ENCODE data around the gene STUM.

STUM gene

DNA sequence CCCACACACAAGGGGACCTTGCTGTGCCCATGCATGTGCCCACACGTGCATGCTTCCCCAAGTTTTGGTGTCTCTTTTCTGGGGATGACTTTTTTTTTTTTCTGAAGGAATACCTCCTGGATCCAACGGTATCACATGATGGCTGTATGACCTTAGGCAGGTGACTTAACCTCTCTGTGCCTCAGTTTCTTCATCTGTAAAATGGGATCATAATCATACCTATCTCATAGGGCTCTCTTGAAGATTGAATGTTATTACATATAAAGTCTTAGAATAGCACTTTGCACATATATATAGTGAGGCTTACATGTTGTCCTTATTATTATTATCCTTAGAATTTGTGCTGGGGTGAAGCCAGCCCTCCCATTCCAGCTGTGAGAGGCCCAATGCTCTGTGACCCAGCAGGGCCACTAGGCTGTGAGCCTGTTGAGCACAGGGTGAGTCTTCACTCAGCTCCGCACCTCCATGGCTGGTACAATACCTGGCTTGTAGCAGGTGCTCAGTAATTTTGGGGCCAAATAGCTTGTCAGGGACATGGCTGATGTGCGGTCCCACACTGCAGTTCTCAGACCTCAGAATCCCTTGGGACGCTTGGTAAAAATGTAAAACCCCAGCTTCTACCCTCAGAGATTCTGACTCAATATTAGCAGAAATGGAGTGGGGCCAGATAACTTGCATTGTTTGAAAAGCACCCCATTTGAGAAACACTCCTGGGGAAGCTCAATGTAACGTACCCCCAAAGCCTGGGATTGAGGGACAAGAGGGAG, 20.6 kb downstream of the STUM start:
- Histone ChIP-seq H3K9me3 (ENCODE audit: severe bottlenecking) (no peaks in the 10 kb centered on the region), H3K27me3 (ENCODE audit: insufficient read depth, poor library complexity, severe bottlenecking) (no peaks in the 10 kb centered on the region), H3K4me3 (ENCODE audit: severe bottlenecking) (no peak overlapping the region), H3K4me1 (ENCODE audit: insufficient read depth, poor library complexity, severe bottlenecking) (no peaks in the 10 kb centered on the region), H3K27ac (ENCODE audit: poor library complexity, severe bottlenecking) (no peak overlapping the region), H3K36me3 (ENCODE audit: low read depth) (no peaks in the 10 kb centered on the region)
- ATAC-seq (ENCODE audit: low read depth): no peak
- TF ChIP-seq, protein P1, sequence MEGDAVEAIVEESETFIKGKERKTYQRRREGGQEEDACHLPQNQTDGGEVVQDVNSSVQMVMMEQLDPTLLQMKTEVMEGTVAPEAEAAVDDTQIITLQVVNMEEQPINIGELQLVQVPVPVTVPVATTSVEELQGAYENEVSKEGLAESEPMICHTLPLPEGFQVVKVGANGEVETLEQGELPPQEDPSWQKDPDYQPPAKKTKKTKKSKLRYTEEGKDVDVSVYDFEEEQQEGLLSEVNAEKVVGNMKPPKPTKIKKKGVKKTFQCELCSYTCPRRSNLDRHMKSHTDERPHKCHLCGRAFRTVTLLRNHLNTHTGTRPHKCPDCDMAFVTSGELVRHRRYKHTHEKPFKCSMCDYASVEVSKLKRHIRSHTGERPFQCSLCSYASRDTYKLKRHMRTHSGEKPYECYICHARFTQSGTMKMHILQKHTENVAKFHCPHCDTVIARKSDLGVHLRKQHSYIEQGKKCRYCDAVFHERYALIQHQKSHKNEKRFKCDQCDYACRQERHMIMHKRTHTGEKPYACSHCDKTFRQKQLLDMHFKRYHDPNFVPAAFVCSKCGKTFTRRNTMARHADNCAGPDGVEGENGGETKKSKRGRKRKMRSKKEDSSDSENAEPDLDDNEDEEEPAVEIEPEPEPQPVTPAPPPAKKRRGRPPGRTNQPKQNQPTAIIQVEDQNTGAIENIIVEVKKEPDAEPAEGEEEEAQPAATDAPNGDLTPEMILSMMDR (IDR thresholded peaks at IDR 0.05; ENCODE audit: poor library complexity, severe bottlenecking): no peak
- no peak for DNase-seq (ENCODE audit: low spot score)

DNA sequence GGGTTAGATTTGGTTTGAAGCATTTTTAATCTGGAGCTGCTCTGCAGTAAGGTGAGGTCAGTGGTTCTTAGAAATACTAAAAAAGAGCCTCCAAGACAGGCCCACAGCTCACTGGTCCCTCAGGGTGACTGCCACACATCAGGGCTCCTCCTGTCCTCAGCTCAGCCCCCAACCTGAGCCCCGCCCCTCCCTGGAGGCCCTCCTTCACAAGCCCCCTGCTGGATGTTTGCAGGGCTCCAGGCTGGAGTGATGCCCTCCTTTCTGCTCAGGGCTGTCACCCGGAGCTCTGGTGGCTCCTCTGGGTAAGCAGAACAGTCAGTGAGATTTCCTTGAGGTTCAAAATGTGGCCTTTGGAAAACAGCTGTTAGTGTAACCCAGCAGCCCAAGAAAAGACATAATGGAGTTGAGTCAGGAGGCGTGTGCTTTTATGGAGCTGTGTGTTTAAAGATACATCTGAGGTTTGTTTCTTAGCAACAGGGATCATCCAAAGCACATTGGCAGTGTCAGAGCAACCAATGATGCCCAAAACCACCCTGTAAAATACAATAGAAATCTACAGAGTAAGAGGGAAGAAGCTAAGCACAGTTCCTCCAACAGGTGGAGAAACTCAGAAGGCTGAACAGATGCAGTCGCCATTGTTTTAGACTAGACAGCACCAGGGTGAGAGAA, 21.4 kb downstream of the STUM start:
- Histone ChIP-seq H3K27ac (ENCODE audit: poor library complexity, severe bottlenecking) (no peak overlapping the region), H3K36me3 (ENCODE audit: low read depth) (no peaks in the 10 kb centered on the region), H3K9me3 (ENCODE audit: severe bottlenecking) (no peaks in the 10 kb centered on the region), H3K27me3 (ENCODE audit: insufficient read depth, poor library complexity, severe bottlenecking) (no peaks in the 10 kb centered on the region), H3K4me3 (ENCODE audit: severe bottlenecking) (no peak overlapping the region), H3K4me1 (ENCODE audit: insufficient read depth, poor library complexity, severe bottlenecking) (no peaks in the 10 kb centered on the region)
- TF ChIP-seq, protein P1 (IDR thresholded peaks at IDR 0.05; ENCODE audit: poor library complexity, severe bottlenecking): no peak
- ATAC-seq (ENCODE audit: low read depth) (no peak), DNase-seq (ENCODE audit: low spot score) (no peak)

DNA sequence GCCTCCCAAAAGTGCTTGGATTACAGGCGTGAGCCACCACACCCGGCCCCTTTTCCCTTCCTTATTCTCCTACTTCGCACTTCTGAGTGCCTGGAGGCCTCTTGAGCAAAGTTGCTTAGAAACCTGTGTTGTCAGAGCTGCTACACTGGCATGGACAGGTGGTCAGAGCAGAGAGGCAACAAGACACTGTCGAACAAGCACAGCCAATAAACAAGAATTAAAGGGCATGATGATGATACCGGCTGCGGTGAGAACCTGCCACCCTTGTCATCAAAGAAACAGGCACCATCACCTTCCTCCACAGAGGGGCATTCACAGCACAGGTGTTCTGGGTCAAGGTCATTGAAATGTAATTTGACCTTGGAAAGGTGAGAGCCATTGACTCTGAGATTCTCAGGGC, 23.3 kb downstream of the STUM start:
- Histone ChIP-seq H3K36me3 (ENCODE audit: low read depth) (no peaks in the 10 kb centered on the region), H3K9me3 (ENCODE audit: severe bottlenecking) (no peaks in the 10 kb centered on the region), H3K4me3 (ENCODE audit: severe bottlenecking) (no peak overlapping the region), H3K27me3 (ENCODE audit: insufficient read depth, poor library complexity, severe bottlenecking) (no peaks in the 10 kb centered on the region), H3K27ac (ENCODE audit: poor library complexity, severe bottlenecking) (no peak overlapping the region), H3K4me1 (ENCODE audit: insufficient read depth, poor library complexity, severe bottlenecking) (no peaks in the 10 kb centered on the region)
- no peak for DNase-seq (ENCODE audit: low spot score)
- ATAC-seq (ENCODE audit: low read depth): no peak
- TF ChIP-seq, protein P1 (IDR thresholded peaks at IDR 0.05; ENCODE audit: poor library complexity, severe bottlenecking): no peak

DNA sequence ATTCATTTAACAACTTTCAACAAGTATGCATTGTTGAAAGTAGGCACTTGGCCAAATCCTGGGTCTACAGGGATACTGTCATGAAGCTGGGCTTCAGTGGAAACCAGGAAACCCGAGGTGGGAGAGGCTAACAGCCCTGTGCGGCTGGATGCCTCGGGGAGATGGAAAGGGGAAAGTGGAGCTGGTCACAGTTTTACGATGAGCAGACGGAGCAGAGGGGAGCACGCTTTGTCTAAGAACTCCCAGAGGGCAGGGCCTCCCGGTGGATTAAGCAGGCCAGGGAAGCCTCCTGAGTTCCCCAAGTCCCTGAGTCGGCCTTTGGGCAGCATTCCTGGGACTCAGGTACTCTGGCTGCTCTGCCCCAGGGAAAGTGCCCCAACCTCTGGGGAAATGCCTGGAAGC, 23.8 kb downstream of the STUM start:
- Histone ChIP-seq H3K4me1 (ENCODE audit: insufficient read depth, poor library complexity, severe bottlenecking) (no peaks in the 10 kb centered on the region), H3K36me3 (ENCODE audit: low read depth) (no peaks in the 10 kb centered on the region), H3K4me3 (ENCODE audit: severe bottlenecking) (no peak overlapping the region), H3K9me3 (ENCODE audit: severe bottlenecking) (no peaks in the 10 kb centered on the region), H3K27me3 (ENCODE audit: insufficient read depth, poor library complexity, severe bottlenecking) (no peaks in the 10 kb centered on the region), H3K27ac (ENCODE audit: poor library complexity, severe bottlenecking) (no peak overlapping the region)
- TF ChIP-seq, protein P1 (IDR thresholded peaks at IDR 0.05; ENCODE audit: poor library complexity, severe bottlenecking): no peak
- ATAC-seq (ENCODE audit: low read depth) (no peak), DNase-seq (ENCODE audit: low spot score) (no peak)

DNA sequence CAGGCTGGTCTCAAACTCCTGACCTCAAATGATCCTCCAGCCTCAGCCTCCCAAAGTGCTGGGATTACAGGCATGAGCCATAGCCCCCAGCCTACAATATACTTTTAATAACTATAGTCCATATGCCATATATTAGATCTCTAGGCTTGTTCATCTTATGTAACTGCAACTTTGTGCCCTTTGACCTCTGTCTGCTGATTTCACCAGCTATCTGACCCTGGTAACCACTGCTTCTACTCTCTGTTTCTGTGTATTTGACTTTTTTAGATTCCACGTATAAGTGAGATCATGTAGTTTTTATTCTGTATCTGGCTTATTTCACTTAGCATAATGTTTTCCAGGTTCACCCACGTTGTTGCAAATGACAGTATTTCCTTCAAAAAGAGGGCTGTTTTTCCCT, 25.5 kb downstream of the STUM start:
- H3K27ac ChIP-seq (ENCODE audit: poor library complexity, severe bottlenecking): no peak overlapping the region
- H3K27me3 ChIP-seq (ENCODE audit: insufficient read depth, poor library complexity, severe bottlenecking): no peaks in the 10 kb centered on the region
- DNase-seq (ENCODE audit: low spot score) (no peak), ATAC-seq (ENCODE audit: low read depth) (no peak)
- H3K9me3 ChIP-seq (ENCODE audit: severe bottlenecking): no peaks in the 10 kb centered on the region
- no peaks in the 10 kb centered on the region for H3K36me3 ChIP-seq (ENCODE audit: low read depth)
- TF ChIP-seq, protein P1 (IDR thresholded peaks at IDR 0.05; ENCODE audit: poor library complexity, severe bottlenecking): no peak
- H3K4me1 ChIP-seq (ENCODE audit: insufficient read depth, poor library complexity, severe bottlenecking): no peaks in the 10 kb centered on the region
- H3K4me3 ChIP-seq (ENCODE audit: severe bottlenecking): no peak overlapping the region
